ELF-1 (cell line): Measurements from ENCODE around the gene SNX10.

ENCODE experiments used
- DNase-seq: peaks from one replicate; pipeline ENCODE4 v3.0.0-alpha.2; 2016; ENCODE audit warnings: low read depth, low spot score

The SNX10 gene

DNA sequence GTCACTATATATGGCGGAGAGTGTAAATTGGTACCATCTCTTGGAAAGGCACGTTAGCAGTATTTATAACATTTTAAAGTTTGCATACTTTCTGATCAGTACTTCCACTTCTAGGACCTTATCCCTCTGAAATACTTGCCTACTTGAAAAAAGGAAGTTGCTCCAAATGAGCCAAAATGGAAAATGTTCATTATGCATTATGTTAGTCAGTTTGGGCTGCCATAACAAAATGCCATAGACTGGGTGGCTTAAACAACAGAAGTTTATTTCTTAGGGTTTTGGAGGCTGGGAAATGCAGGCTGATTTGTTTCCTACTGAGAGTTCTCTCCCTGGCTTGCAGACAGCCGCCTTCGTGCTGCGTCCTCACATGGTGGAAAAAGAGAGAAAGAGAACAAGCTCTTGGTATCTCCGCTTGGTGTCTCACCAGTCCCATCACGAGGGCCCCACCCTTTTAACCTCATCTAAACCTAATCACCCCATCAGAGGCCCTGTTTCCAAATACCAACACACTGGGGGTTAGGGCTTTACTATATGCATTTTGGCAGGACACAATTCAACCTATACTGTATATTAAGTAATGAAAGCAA, 6.9 kb downstream of the SNX10 start:
- DNase-seq = no peak

DNA sequence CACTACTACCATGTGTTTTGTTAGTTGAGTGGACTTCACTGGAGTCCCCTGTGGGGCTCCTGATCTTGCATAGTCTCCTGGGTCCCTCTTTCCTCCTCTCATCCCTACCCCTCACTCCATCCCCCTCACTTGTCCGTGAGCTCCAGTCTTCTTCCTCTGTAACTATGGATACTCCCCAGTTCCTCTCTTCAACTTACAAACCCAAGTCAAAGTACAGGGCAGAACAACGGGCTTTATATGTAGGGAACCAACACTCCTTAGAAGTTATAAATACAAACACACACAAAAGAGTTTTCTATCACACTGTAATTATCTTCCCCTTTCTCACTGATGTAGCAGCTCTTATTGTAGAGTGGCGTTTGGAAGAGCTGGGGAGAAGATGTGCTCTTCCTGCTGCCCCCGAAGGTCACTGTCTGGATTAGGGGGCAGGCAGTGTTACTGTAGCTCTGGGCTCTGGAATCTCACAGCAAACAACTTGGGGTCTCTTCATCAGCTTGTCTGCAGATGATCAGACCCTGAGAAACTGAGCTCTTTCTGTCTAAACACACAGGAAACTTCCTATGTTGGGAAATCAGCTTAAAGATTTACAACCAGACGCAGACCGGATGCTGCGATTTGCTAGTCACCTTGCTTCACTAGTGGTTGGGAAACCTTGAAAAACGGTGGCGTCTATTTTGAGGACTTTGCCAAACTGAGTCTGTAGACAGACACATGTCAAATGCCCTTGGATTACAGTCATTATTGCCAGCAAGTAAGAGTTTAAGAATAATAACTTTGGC, 13.6 kb downstream of the SNX10 start:
- DNase-seq = no peak

DNA sequence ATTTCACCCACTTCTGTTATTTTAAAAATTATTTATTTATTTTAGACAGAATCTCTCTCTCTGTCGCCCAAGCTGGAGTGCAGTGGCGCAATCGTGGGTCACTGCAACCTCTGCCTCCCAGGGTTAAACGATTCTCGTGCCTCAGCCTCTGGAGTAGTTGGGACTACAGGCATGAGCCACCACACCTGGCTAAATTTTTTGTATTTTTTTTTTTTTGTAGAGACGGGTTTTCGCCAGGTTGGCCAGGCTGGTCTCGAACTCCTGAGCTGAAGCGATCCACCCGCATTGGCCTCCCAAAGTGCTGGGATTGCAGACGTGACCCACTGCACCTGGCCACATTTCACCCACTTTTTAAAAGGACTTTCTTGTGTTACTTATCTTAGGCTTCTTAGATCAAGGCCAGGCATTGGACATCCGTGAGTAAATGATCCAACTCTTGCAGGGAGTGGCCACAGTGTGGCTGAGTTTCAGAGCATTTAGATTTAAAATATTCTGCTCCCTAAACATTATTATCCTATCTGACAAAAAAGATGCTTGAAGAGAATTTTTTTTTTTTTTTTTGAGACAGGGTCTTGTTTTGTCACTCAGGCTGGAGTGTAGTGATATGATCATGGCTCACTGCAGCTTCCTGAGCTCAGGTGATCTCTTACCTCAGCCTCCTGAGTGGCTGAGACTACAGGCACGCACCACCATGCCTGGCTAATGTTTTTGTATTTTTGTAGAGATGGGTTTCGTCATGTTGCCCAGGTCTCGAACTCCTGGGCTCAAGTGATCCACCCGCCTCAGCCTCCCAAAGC, 14.4 kb downstream of the SNX10 start:
- no peak for DNase-seq

DNA sequence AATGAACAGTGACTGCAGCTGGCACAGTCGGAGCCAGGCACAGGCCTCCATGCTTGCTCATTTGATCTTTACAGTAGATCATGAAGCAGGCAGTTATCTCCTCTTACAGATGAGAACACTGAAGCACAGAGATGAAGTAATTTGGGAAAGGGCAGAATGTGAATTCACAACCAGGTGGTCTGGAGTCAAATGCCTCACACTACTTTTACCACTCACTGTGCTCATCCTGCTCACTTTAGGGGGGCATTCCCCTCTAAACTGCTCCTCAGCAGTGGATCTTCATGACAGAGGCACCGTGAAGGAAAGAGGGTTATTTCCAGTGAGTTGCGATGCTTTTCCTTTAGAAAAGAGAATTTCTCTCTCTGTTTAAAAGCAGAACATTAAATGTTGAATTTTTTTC, 15.1 kb downstream of the SNX10 start:
- DNase-seq = no peak

DNA sequence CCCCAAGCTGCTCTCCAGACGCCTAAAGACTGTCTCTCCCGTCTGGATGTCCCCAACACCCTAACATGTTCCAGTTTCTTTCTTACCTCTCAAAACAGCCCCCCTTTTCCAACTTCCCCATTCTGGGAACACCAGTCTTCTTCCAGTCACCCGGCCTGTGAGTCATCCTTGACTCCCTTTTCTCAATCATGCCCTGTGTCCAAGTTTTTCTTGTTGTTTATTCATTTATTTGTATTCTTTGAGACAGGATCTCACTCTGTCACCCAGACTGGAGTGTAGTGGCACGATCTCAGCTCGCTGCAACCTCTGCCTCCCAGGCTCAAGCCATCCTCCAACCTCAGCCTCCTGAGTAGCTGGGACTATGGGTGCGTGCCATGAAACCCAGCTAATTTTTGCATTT, 15.6 kb downstream of the SNX10 start:
- DNase-seq = no peak

DNA sequence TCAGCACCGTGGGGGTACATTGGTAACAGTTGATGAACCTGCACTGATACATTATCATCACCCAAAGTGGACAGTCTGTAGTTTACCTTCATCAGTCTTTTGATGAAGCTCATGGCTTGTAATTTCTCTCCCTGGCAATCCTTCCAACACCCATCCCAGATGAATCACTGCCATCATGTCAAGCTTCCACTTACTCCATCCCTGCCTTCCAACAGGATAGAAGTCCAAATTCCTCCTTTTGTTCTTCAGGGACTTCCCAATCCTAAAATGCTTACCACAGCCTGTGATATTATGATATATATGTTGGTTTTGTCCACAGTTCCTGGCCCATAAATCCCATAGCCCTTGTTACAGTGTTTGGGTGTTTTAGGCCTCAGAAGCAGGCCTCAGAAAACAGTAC, 16.1 kb downstream of the SNX10 start:
- no peak for DNase-seq

DNA sequence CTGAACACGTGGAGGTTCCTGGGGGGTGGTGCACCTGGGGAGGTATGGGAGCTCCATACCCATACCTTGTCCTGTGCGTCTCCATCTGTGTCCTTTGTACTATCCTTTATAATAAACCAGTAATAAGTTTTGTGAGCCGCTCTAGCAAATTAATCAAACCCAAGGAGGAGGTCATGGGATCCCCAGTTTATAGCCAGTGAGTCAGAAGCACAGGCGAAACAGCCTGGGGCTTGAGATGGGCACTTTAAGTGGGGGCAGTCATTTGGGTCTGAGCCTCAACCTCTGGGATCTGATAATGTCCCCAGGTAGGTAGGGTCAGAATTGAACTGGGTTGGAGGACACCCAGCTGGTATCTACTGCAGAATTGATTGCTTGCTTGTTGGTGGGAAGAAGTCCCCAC, 16.9 kb downstream of the SNX10 start:
- no peak for DNase-seq

DNA sequence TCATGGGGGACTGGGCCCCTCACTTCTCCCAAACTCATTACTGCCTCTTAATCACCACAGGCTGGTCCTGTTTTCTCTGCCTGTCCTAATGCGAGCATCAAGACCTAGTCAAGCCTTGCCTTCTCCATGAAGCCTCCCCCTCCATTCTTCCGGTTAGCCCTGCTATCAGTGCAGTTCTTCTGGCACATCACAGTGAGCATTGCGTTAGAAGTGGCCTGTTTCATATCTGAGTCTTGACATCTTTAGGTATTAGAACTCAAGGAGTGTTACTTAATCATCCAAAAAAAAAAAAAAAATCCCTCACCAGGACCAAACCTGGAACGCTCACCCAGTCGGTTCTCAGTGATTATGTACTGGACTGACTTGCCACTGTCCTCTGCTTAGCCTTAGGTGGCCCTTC, 17.4 kb downstream of the SNX10 start:
- DNase-seq = no peak

DNA sequence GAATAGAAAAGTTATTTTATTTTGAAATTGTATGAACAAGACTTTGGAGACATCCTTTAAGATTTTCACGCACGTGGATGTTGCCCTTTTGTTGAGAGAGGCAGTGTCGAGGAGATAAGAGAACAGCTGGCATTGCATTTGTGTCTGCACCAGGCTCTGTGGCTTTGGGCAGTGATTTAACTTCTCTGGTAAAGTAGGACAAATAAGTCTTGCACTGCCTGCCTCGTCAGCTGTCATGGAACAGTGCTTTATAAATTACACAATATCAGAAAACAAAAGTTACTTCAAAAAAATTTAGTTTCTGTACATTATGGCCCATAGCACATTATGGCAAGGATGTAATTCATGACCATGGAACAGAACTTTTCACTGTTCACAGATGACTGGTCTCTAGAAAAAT, 20.1 kb downstream of the SNX10 start:
- DNase-seq = no peak

DNA sequence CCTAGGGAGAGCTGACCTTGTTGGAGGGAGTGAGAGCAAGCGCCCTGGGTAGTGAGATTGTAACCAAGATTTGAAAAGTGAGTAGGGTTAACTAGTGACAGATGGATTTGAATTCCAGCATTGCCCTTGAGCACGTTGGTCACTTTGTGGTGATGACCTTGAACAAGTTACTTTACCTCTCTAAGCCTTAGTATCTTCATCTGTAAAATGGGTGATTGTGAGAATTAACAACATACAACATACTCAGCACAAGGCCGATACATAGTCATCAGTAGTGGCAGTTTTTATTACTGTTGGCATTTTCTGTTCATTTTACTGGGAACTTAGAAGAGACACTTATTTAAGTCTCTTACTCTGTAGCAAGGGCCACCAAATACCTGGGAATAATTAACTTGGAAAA, 25.5 kb downstream of the SNX10 start:
- DNase-seq = no peak

DNA sequence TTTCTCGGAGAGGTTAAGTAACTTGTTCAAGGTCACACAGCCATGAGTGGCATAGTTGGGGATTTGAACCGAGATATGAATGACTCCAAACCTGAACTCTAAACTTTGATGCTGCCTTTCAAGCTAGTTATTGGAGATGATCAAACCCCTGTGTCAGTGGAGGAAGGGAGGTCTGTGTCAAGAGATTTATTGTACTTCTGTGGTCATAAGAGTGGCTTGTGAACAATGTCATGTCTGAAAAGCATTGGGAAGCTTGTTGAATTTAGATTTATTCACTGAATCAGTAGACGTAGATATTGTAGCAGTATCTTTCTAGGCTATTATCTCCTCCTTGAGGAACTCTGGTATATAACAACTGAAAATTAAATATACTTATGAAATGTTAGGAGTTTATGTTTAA, 27.3 kb downstream of the SNX10 start:
- no peak for DNase-seq

DNA sequence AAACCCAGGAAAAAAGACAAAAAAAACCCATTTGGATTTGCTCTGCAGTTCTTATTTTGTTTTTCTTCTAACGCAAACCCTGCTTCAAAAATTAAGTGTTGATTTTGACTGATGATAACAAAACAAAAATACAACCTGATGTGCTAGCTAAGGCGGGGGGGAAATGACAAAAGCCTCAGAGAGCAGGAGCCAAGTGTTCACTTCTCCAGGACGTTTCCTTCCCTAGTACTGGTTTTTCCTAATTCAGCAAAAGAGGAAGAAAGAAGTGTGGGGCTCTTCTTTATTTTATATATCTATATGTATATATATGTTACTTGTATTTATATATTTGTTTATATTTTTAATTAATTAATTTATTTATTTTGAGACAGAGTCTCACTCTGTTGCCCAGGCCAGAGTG, 28.0 kb downstream of the SNX10 start:
- DNase-seq = no peak

DNA sequence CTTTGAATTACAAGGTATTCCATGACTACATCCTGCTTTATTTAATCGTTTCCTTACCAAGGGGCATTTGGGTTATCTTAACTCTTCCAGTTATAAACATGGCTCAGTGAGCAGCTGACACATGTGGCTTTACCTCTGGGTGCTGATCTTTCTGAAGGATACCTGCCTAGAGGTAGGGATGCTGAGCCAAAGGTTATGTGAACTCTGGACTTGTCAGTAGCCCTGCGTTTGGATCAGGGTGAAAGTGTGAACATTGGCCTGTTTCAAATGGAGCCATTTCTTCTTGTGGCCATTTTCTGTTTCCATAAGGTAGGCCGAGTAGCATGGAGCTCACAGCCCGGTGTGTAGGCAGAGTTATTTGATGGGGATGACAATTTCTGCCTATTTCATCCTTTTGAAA, 29.2 kb downstream of the SNX10 start:
- no peak for DNase-seq

DNA sequence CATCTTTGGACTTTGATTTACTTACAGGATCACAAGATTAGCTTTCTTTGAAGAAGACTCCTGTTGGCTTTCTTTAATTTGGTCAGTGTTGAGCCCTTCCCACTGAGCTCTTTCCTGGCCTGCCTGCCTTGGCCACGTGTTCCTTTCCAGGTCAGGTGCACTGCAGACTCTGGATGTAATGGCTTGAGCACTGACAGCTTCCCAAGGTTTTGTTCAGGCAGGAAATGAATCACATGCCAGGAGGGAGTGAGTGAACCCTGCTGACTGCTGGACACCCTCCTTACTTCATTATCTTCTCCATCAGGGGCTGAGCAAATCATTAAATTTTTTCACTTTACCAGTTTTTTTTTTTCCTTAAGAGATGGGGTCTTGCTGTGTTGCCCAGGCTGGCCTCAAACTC, 29.8 kb downstream of the SNX10 start:
- no peak for DNase-seq

DNA sequence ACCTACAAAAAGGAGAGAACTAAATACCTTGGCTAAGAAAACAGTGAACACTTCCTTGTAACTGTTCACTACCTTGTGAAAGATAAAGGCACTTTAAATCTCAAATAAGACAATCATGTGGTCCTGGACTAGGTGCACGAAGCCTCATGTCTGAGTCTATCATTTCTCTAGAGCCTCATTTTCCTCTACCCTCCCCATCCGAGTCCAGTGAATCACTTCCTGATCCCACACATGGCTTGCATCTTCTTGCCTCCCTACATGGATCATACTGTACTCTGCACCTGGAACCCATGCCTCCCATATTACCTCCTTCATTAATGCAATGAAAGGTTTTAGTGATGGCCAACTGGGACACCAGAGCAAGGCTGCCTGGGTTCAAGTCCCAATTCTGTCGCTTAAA, 34.5 kb downstream of the SNX10 start:
- no peak for DNase-seq

DNA sequence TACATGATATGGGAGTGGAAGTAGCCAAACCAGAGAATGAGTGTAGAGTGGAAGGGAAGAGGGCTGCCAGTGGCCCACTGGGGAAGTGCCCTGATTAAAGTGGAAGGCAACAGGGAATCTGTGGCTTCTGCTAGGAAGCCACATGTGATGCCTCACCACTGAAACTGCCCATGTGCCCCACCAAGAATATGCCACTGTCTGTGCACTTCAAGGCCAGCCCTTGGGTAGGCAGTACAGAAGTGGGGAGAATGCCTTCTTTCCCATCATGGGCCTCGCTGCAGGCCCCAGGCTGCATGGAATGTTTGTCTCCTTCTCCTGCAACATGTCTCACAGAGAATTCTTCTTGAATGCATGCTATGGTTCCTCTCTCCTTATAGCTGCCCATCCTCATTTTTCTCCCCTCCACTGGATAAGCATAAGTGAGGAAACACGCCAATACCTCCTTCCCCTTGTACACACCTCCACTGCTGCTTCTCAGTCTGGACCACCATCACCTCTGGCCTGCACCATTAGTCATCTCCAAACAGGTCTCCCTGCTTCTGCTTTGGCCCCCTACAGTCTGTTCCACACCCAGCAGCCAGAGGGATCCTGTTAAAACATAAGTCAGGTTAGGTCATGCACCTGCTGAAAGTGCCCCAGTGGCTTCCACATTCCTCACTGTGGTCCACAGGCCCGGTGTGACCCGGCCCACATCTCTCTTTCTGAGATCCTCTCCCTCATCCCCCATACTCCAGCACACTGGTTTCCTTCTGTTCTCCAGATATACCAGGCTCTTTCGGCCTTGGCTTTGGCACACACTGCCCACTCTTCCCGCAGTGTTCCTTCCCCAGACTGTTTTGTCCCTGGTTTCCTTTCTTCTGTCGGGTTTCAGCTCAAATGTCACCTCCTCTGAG, 37.1 kb downstream of the SNX10 start:
- no peak for DNase-seq

DNA sequence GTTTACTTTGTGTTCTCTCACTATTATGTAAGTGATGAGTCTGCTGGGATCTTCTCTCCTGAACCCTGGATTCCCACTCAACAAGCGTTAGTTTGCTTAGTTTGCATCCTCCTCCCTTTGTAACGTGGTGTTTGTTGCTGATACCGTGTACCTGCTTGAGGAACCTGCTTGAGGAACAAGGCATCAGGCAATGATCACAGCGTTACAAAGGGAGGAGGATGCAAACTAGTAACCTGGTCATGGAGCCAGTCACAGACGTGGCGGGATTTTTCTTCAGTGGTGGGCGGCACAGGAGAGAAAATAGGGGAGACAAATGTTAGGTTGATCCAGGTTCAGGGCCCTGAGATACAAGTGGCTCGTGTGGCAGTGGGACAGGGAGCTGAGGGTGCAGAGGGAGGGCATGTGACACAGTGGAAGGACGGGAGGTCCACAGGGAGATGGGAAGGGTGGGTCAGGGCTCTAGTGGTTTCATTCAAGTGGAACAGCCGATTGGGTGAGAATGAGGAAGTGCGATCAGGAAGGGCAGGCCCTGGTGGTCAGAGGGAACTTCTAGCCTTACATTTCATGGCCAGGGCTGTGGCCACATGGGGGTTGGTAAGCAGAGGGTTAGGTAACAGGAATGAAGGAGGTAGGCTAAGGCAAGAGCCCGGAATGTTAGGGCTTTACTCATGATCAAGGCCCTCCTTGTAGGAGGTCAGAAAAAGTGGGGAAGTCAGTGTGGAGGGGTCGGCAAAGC, 38.0 kb downstream of the SNX10 start:
- no peak for DNase-seq

DNA sequence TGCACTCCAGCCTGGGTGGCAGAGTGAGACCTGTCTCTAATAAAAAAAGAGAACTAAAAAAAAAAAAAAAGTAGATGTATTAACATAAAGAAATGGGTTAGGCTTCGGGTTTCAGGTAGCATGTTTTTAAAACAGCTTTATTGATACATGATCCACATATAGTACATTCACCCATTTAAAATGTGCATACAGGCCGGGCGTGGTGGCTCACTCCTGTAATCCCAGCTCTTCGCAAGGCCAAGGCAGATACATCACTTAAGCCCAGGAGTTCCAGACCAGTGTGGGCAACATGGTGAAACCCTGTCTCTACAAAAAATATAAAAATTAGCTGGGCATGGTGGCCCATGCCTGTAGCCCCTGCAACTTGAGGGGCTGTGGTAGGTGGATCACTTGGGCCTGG, 39.5 kb downstream of the SNX10 start:
- no peak for DNase-seq

DNA sequence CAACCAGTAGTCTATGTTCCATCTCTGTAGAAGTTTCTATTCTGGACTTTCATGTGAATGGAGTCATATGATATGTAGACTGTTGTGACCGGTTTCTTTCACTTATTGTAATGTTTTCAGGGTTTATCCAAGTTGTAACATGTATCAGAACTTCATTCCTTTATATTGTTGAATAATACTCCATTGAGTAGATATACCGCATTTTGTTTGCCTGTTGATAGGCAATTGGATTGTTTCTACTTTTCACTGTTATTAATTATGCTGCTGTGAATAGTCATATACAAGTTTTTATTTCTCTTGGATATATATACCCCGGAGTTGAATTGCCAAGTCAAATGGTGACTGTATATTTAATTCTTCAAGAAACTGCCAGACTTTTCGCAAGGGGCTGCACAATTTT, 40.1 kb downstream of the SNX10 start:
- DNase-seq = no peak

DNA sequence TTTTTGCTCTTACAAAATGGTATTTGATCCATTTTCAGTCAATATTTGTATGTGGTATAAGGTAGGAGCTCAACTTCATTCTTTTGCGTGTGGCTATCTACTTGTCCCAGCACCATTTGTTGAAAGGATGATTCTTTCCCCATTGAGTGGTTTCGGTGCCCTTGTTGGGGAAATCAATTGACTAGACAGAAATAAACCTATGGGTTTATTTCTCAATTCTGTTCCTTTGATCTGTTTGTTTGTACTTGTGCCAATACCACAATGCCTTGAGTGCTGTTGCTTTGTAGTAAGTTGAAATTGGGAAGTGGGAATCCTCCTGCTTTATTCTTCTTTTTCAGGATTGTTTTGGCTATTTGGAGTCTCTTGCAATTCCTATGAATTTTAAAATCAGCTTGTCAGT, 41.0 kb downstream of the SNX10 start:
- no peak for DNase-seq

DNA sequence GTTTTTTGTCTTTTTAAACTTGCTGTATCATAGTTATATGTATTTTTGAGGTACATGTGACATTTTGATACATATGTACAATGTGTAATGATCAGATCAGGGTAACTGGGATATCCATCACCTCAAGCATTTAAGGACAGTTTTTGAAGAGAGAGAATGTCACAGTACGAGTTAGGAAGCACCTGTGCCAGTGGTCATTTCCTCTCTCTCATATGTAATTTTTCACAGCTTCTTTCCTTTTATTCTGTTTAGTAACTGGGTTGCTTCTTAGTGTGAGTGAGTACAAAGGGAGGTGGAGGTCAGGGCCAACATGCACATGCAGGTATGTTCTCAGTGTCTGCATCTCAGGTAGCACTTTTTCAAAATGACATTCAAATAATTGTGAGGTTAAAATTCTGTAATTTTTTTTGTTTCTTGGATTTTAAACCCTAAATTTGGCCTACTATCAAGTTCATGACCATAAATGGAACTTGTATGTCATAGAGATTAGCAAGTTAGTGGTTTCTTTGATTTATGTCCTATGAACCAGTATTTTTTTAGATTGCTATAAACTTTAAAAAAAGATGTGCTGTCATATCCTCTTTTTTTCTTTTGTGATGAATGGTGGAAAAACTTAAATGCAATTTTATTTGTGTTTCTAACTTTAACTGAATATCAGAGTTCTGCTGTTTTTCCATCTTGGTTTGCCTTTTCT, 42.7 kb downstream of the SNX10 start:
- DNase-seq = no peak
